NB4 (cell line): ENCODE measurements around the gene ARID3A.

ENCODE experiments used
- DNase-seq: peaks from one replicate; pipeline ENCODE4 v3.0.0; 2010; ENCODE audit warnings: low read depth
- H3K4me3 ChIP-seq: one replicate; pipeline ENCODE4 v1.5.1; 2011; ENCODE audit warnings: mild to moderate bottlenecking, low read depth, low read length, moderate library complexity
- CTCF ChIP-seq: IDR thresholded peaks from one replicate; pipeline ENCODE4 v1.5.1; 2012; ENCODE audit warnings: low read depth, low read length
- MAX ChIP-seq: IDR thresholded peaks from 2 replicates; pipeline ENCODE4 v1.6.1; 2011; ENCODE audit warnings: low read depth, low read length
- MYC ChIP-seq: IDR thresholded peaks from 2 replicates; pipeline ENCODE4 v1.6.1; 2011; ENCODE audit warnings: low read depth, low read length
- POLR2A ChIP-seq: IDR thresholded peaks from 2 replicates; pipeline ENCODE4 v1.6.1; 2011; ENCODE audit warnings: mild to moderate bottlenecking; ENCODE audit not compliant: insufficient read length; ENCODE audit errors: extremely low read depth

ARID3A gene

DNA sequence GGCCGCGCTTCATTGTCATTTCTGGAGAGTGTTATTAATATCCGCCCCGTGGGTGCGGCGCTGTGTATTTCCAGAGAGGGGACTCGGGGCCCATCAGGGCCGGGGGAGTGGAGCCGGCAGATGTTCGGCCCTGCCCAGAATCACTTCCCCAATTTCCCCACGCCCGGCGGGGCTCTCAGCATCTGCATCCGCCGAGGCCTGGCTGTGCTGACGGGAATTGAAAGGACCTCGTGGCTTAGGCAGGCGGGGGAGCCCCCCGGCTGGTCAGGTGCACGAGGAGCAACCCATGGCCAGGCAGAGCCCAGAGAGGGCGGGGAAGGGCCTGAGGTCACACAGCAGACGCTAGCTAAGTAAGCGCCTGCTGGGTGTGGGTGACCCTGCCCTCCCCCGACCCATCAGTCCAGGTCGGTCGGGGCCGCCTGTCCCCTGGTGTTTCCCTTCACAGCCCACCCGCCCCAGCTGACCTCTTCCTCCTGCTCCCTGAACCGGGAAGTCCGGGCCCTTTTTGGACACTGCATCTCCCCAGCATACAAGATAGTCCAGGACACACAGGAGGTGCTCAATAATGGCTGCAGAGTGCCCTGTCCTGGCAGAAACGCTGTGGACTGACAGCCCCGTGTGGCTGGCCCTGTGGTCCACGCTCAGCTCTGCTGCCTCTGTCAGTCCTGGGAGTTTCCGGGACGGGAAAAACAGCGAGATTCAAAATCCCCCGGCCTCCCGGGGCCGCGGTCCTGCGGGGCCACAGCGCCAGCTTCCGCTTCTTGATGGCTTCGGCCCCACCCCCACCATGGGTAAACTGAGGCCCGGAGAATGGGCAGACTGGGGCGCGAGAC, 22.1 kb downstream of the ARID3A start:
- DNase-seq = peak; percentile 75
- TF ChIP-seq MYC (no peak), MAX (no peak), POLR2A (no peak), CTCF (no peak)
- no peak overlapping the region for H3K4me3 ChIP-seq

- H3K4me3 ChIP-seq = no peak overlapping the region
- no peak for DNase-seq
- TF ChIP-seq POLR2A (no peak), CTCF (no peak), MAX (no peak), MYC (no peak)
Measured at GRCh38 chr19:948842-949496, 23.1 kb downstream of the ARID3A start.

- H3K4me3 ChIP-seq = no peak overlapping the region
- TF ChIP-seq POLR2A (no peak), MYC (no peak), MAX (no peak), CTCF (no peak)
- DNase-seq = no peak
Measured at GRCh38 chr19:950352-951066, 24.7 kb downstream of the ARID3A start.

GRCh38 chr19:952049-952679, 26.3 kb downstream of the ARID3A start:
- TF ChIP-seq CTCF (no peak), POLR2A (no peak), MYC (no peak), MAX (no peak)
- no peak overlapping the region for H3K4me3 ChIP-seq
- no peak for DNase-seq

GRCh38 chr19:952680-953444, 27.0 kb downstream of the ARID3A start:
- peak; percentile 66 for DNase-seq
- TF ChIP-seq POLR2A (no peak), CTCF (no peak), MYC (no peak), MAX (no peak)
- H3K4me3 ChIP-seq = no peak overlapping the region
